Measurements from ENCODE around the gene HNRNPD.

HNRNPD gene

DNA sequence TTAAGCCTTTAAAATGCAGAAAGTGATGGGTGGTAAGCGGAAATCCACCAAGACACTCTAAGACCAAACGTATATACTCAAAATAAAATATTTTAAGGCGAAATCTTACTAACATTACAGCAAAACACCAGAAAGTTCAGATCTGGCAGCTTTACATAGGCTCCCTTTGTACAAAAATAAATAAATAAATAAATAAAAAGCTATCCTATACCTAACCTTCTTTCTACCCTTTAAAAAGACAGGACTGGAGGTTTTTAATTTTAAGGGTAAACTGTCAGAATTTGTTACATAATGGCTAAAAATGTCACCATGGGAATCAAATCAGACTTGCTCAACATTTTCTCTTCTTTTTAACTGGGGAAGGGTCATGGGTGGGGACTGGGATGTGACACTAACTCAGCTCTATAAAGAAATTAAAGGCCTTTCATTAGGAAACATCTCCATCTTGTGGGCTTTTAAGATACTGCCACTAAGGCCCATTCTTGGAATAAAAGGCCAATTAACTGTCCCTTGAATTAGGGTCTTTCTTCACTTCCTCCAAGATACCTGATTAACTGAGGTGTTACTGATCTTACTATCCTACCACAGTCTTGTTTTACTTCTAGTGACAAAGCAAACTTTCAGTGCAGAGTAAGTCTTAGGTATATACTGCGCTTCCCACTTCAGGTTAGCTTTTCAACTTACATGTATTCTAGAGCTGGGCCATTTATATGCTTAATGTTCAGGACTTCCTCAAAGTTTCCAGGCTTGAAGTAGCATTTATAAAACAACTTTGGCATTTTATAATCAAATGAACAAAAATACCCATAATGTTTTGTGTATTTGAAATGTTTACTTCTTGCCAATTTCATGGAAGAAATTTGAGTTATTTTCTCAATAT is 13.3 kb downstream of the HNRNPD start:
- TF ChIP-seq POLR2AphosphoS5 (IDR thresholded peaks at IDR 0.05; ENCODE audit: low read depth, low read length): no peak
- no peak for TF ChIP-seq TAF1 (IDR thresholded peaks at IDR 0.05; ENCODE audit: borderline replicate concordance, insufficient read depth, low read length)
- TF ChIP-seq, protein P1, sequence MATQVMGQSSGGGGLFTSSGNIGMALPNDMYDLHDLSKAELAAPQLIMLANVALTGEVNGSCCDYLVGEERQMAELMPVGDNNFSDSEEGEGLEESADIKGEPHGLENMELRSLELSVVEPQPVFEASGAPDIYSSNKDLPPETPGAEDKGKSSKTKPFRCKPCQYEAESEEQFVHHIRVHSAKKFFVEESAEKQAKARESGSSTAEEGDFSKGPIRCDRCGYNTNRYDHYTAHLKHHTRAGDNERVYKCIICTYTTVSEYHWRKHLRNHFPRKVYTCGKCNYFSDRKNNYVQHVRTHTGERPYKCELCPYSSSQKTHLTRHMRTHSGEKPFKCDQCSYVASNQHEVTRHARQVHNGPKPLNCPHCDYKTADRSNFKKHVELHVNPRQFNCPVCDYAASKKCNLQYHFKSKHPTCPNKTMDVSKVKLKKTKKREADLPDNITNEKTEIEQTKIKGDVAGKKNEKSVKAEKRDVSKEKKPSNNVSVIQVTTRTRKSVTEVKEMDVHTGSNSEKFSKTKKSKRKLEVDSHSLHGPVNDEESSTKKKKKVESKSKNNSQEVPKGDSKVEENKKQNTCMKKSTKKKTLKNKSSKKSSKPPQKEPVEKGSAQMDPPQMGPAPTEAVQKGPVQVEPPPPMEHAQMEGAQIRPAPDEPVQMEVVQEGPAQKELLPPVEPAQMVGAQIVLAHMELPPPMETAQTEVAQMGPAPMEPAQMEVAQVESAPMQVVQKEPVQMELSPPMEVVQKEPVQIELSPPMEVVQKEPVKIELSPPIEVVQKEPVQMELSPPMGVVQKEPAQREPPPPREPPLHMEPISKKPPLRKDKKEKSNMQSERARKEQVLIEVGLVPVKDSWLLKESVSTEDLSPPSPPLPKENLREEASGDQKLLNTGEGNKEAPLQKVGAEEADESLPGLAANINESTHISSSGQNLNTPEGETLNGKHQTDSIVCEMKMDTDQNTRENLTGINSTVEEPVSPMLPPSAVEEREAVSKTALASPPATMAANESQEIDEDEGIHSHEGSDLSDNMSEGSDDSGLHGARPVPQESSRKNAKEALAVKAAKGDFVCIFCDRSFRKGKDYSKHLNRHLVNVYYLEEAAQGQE (IDR thresholded peaks at IDR 0.05; ENCODE audit: insufficient read depth in 1 of 2, low read depth in 2 of 2, low read length in 2 of 2): no peak
- no peak for TF ChIP-seq FOXP2 (optimal IDR thresholded peaks at IDR 0.05; ENCODE audit: borderline replicate concordance, extremely low read depth, extremely low read length, insufficient read depth)
- TF ChIP-seq SIN3A (IDR thresholded peaks at IDR 0.05; ENCODE audit: borderline replicate concordance, insufficient read depth, low read length): no peak

DNA sequence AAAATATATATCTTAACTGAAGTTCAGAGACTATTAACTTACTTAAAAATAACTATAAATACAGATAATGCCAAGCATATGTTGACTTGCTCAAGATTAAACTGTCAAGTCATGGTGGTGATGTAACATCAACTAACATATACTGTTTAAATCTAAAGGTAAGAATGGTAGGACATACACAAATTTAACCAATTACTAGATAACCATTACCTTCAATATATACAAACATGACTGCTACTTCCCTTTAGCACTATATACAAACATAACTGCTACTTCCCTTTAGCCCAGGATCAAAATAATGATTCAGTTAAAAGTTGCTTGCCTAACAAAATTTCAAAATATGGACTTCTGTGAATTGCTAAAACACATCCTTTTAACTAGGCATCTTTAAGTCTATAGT is 14.9 kb downstream of the HNRNPD start:
- TF ChIP-seq SIN3A (IDR thresholded peaks at IDR 0.05; ENCODE audit: borderline replicate concordance, insufficient read depth, low read length): no peak
- TF ChIP-seq POLR2AphosphoS5 (IDR thresholded peaks at IDR 0.05; ENCODE audit: low read depth, low read length): no peak
- TF ChIP-seq TAF1 (IDR thresholded peaks at IDR 0.05; ENCODE audit: borderline replicate concordance, insufficient read depth, low read length): no peak
- TF ChIP-seq, protein P1 (IDR thresholded peaks at IDR 0.05; ENCODE audit: insufficient read depth in 1 of 2, low read depth in 2 of 2, low read length in 2 of 2): no peak
- TF ChIP-seq FOXP2 (optimal IDR thresholded peaks at IDR 0.05; ENCODE audit: borderline replicate concordance, extremely low read depth, extremely low read length, insufficient read depth): no peak

DNA sequence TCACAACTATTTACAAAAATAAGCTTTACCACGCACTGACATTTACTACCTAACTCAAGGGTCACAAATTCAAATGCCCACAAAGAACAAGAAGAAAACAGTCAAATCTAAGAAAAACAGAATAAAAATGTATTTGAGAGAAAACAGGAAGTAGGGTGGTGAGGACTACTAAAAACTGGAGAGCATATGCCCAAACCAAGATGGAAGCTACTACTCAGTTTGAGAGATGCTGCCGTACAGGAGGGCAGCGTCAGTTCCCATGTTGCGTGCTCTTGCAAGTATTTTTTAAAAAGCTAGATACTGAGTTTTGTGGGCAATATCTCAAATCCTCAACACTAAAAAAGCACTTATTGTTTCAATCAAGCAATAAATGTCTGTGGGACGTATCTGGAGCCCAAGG is 16.2 kb downstream of the HNRNPD start:
- TF ChIP-seq FOXP2 (optimal IDR thresholded peaks at IDR 0.05; ENCODE audit: borderline replicate concordance, extremely low read depth, extremely low read length, insufficient read depth) (no peak), POLR2AphosphoS5 (IDR thresholded peaks at IDR 0.05; ENCODE audit: low read depth, low read length) (no peak), SIN3A (IDR thresholded peaks at IDR 0.05; ENCODE audit: borderline replicate concordance, insufficient read depth, low read length) (no peak), TAF1 (IDR thresholded peaks at IDR 0.05; ENCODE audit: borderline replicate concordance, insufficient read depth, low read length) (no peak)
- TF ChIP-seq, protein P1 (IDR thresholded peaks at IDR 0.05; ENCODE audit: insufficient read depth in 1 of 2, low read depth in 2 of 2, low read length in 2 of 2): no peak

DNA sequence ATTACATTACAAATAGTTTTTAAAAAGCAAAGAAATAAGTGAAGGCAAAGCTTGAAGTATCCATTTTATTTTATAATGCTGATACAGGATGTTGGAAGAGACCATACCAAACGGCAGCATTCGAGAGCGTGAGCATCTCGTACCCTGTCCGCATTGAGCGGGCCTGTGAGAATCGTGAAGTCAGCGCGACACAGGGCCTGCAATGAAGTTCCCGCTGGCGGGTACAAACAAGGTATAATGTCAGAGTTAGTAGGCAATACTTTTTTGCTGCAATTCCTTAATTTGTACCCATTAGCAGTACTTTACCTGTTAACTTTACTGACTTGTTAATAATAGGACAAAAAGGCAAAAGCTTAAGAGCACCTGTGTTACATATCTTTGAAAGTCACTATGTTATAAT is 19.0 kb downstream of the HNRNPD start:
- TF ChIP-seq SIN3A (IDR thresholded peaks at IDR 0.05; ENCODE audit: borderline replicate concordance, insufficient read depth, low read length) (no peak), TAF1 (IDR thresholded peaks at IDR 0.05; ENCODE audit: borderline replicate concordance, insufficient read depth, low read length) (no peak), POLR2AphosphoS5 (IDR thresholded peaks at IDR 0.05; ENCODE audit: low read depth, low read length) (no peak), FOXP2 (optimal IDR thresholded peaks at IDR 0.05; ENCODE audit: borderline replicate concordance, extremely low read depth, extremely low read length, insufficient read depth) (no peak)
- TF ChIP-seq, protein P1 (IDR thresholded peaks at IDR 0.05; ENCODE audit: insufficient read depth in 1 of 2, low read depth in 2 of 2, low read length in 2 of 2): no peak

Data from PFSK-1 (cell line).